PC-9 (cell line): ENCODE measurements around the gene ETV6.

ENCODE experiments used
- EZH2 ChIP-seq: fragments of 200-600 bp; sonication (generic); IDR thresholded peaks from 2 replicates; pipeline ENCODE4 v1.8.0; 2017; ENCODE audit warnings: antibody characterized with exemption, low read depth
- TF ChIP-seq, protein P1 (sequence below): fragments of 200-600 bp; sonication (generic); conservative IDR thresholded peaks from 2 replicates; pipeline ENCODE4 v1.6.1; 2017; ENCODE audit warnings: mixed run types, antibody characterized with exemption, mild to moderate bottlenecking, moderate library complexity

DNA sequence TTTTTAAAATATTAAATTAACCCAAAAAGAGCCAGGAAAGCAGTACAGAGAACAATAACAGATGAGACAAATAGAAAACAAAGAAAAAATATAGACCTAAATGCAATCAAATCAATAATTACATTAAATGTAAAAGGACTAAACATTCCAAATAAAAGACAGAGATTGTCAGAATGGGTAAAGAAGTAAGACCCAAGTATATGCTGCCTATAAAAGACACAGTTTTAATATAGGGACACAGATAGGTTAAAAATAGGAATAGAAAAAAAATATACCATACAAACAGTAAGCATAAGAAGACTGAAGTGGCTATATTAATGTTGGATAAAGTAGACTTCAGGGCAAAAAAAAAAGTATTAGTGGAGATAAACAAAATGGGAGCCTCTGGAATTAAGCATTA is 258.2 kb downstream of the ETV6 start:
- TF ChIP-seq EZH2 = no peak
- TF ChIP-seq, protein P1, sequence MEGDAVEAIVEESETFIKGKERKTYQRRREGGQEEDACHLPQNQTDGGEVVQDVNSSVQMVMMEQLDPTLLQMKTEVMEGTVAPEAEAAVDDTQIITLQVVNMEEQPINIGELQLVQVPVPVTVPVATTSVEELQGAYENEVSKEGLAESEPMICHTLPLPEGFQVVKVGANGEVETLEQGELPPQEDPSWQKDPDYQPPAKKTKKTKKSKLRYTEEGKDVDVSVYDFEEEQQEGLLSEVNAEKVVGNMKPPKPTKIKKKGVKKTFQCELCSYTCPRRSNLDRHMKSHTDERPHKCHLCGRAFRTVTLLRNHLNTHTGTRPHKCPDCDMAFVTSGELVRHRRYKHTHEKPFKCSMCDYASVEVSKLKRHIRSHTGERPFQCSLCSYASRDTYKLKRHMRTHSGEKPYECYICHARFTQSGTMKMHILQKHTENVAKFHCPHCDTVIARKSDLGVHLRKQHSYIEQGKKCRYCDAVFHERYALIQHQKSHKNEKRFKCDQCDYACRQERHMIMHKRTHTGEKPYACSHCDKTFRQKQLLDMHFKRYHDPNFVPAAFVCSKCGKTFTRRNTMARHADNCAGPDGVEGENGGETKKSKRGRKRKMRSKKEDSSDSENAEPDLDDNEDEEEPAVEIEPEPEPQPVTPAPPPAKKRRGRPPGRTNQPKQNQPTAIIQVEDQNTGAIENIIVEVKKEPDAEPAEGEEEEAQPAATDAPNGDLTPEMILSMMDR = no peak
